Dendritic cell treated with granulocyte-macrophage colony-stimulating factor and Interleukin-4, amounts not matched to agents 40 ng/mL and 50 ng/mL, for 4 days (primary cell): Measurements from ENCODE around the gene SEC24B.
"Not testable (repeated sequence)": the region's sequence is repeated elsewhere in the genome, so short reads cannot be mapped to it uniquely, and the experiment has no call there.

Source experiments
- H3K27ac Mint-ChIP-seq: one replicate; pipeline ENCODE4 v1.8.0; 2022; ENCODE audit warnings: mild to moderate bottlenecking, mixed read lengths
- H3K27me3 Mint-ChIP-seq: one replicate; pipeline ENCODE4 v1.8.0; 2022; ENCODE audit warnings: mild to moderate bottlenecking, mixed read lengths
- H3K36me3 Mint-ChIP-seq: one replicate; pipeline ENCODE4 v1.8.0; 2022; ENCODE audit warnings: low read depth, mixed read lengths
- H3K4me1 Mint-ChIP-seq: one replicate; pipeline ENCODE4 v1.8.0; 2022; ENCODE audit warnings: low read depth, mixed read lengths
- H3K4me3 Mint-ChIP-seq: one replicate; pipeline ENCODE4 v1.8.0; 2022; ENCODE audit warnings: mild to moderate bottlenecking, moderate library complexity, mixed read lengths
- H3K9me3 Mint-ChIP-seq: one replicate; pipeline ENCODE4 v1.8.0; 2022; ENCODE audit warnings: mixed read lengths
- intact Hi-C: fragments of 100-400 bp; cut with micrococcal nuclease; formaldehyde crosslinking; loops from one replicate; pipeline ENCODE4 v1.15.0; 2022

The SEC24B gene

GRCh38 chr4:109558095-109558494 lies 124.5 kb downstream of the SEC24B start:
- H3K27ac Mint-ChIP-seq, H3K4me3 Mint-ChIP-seq, intact Hi-C loops, H3K27me3 Mint-ChIP-seq, H3K9me3 Mint-ChIP-seq: not testable (repeated sequence)
- H3K36me3 Mint-ChIP-seq: peaks cover 20% of the 10 kb centered on the region
- peaks cover 20% of the 10 kb centered on the region for H3K4me1 Mint-ChIP-seq

- Mint-ChIP-seq H3K27ac (peak overlapping the region; percentile 92), H3K4me3 (peak overlapping the region; percentile 84), H3K4me1 (peaks cover 26% of the 10 kb centered on the region), H3K9me3 (no peaks in the 10 kb centered on the region), H3K27me3 (no peaks in the 10 kb centered on the region), H3K36me3 (peaks cover 18% of the 10 kb centered on the region)
- intact Hi-C loops: no loop called here
These were observed 126.0 kb downstream of the SEC24B start for GRCh38 chr4:109559625-109559982.

- H3K36me3 Mint-ChIP-seq: peaks cover 15% of the 10 kb centered on the region
- H3K27me3 Mint-ChIP-seq: no peaks in the 10 kb centered on the region
- H3K9me3 Mint-ChIP-seq: no peaks in the 10 kb centered on the region
- intact Hi-C loops: loop anchor here (2.0 to 5.0 kb wide), 3 partner anchors 128 to 255 kb away; partner anchors contain the start of genes CASP6, GAR1 and SEC24B
- H3K4me1 Mint-ChIP-seq: peaks cover 29% of the 10 kb centered on the region
- H3K4me3 Mint-ChIP-seq: peak within 1 kb of the TSS; percentile 84
- H3K27ac Mint-ChIP-seq: peak within 1 kb of the TSS; percentile 92
These were observed 126.5 kb downstream of the SEC24B start, which contains the start of gene MCUB for GRCh38 chr4:109559983-109560686. TSS of gene MCUB (plus strand) at chr4:109560246. CDS start at chr4:109560338, 92 bp downstream.

- Mint-ChIP-seq H3K27me3 (no peaks in the 10 kb centered on the region), H3K36me3 (peaks cover 14% of the 10 kb centered on the region), H3K9me3 (no peaks in the 10 kb centered on the region), H3K27ac (peak overlapping the region; percentile 92), H3K4me3 (peak overlapping the region; percentile 84), H3K4me1 (peaks cover 29% of the 10 kb centered on the region)
- intact Hi-C loops: loop anchor here (2.0 to 5.0 kb wide), 3 partner anchors 129 to 254 kb away; partner anchors contain the start of genes CASP6, GAR1 and SEC24B
These were observed 127.3 kb downstream of the SEC24B start for GRCh38 chr4:109560687-109561461.

- intact Hi-C loops: loop anchor here (5.0 kb wide), 2 partner anchors 130 to 140 kb away; partner anchors contain the start of genes CASP6 and SEC24B
- H3K4me3 Mint-ChIP-seq: no peak overlapping the region
- H3K4me1 Mint-ChIP-seq: peaks cover 29% of the 10 kb centered on the region
- H3K27me3 Mint-ChIP-seq: no peaks in the 10 kb centered on the region
- no peaks in the 10 kb centered on the region for H3K9me3 Mint-ChIP-seq
- H3K27ac Mint-ChIP-seq: no peak overlapping the region
- H3K36me3 Mint-ChIP-seq: peaks cover 14% of the 10 kb centered on the region
These were observed 129.0 kb downstream of the SEC24B start for GRCh38 chr4:109562457-109563239.

- Mint-ChIP-seq H3K27ac (no peak overlapping the region), H3K4me1 (peaks cover 22% of the 10 kb centered on the region), H3K4me3 (no peak overlapping the region), H3K27me3 (no peaks in the 10 kb centered on the region), H3K36me3 (no peaks in the 10 kb centered on the region), H3K9me3 (peaks cover 8% of the 10 kb centered on the region)
- intact Hi-C loops: no loop called here
These were observed 137.9 kb downstream of the SEC24B start for GRCh38 chr4:109571494-109571893.

GRCh38 chr4:109572154-109572553 lies 138.5 kb downstream of the SEC24B start:
- Mint-ChIP-seq H3K36me3 (no peaks in the 10 kb centered on the region), H3K9me3 (peaks cover 8% of the 10 kb centered on the region), H3K27ac (no peak overlapping the region), H3K27me3 (no peaks in the 10 kb centered on the region), H3K4me1 (peaks cover 24% of the 10 kb centered on the region), H3K4me3 (no peak overlapping the region)
- intact Hi-C loops: no loop called here

- intact Hi-C loops: no loop called here
- no peaks in the 10 kb centered on the region for H3K27me3 Mint-ChIP-seq
- no peaks in the 10 kb centered on the region for H3K36me3 Mint-ChIP-seq
- H3K27ac Mint-ChIP-seq: peak overlapping the region; percentile 15
- H3K4me3 Mint-ChIP-seq: no peak overlapping the region
- H3K9me3 Mint-ChIP-seq: peaks cover 8% of the 10 kb centered on the region
- H3K4me1 Mint-ChIP-seq: peaks cover 24% of the 10 kb centered on the region
These were observed 140.8 kb downstream of the SEC24B start for GRCh38 chr4:109574443-109574850.

- Mint-ChIP-seq H3K9me3 (peaks cover 8% of the 10 kb centered on the region), H3K4me1 (peaks cover 24% of the 10 kb centered on the region), H3K4me3 (no peak overlapping the region), H3K36me3 (no peaks in the 10 kb centered on the region), H3K27me3 (no peaks in the 10 kb centered on the region), H3K27ac (peak overlapping the region; percentile 15)
- intact Hi-C loops: no loop called here
These were observed 141.6 kb downstream of the SEC24B start for GRCh38 chr4:109574931-109575804.

- no peak overlapping the region for H3K4me3 Mint-ChIP-seq
These were observed 142.8 kb downstream of the SEC24B start for GRCh38 chr4:109576462-109576861.

GRCh38 chr4:109578846-109579245 lies 145.2 kb downstream of the SEC24B start:
- Mint-ChIP-seq H3K9me3 (peaks cover 6% of the 10 kb centered on the region), H3K4me3 (no peak overlapping the region), H3K36me3 (peaks cover 6% of the 10 kb centered on the region), H3K27me3 (no peaks in the 10 kb centered on the region), H3K27ac (no peak overlapping the region), H3K4me1 (peaks cover 27% of the 10 kb centered on the region)
- intact Hi-C loops: no loop called here

More at GRCh38 chr4:109576462-109576861, 142.8 kb downstream of the SEC24B start:
- Mint-ChIP-seq H3K27ac (no peak overlapping the region), H3K27me3 (no peaks in the 10 kb centered on the region), H3K4me1 (peaks cover 24% of the 10 kb centered on the region), H3K9me3 (peaks cover 6% of the 10 kb centered on the region), H3K36me3 (peaks cover 6% of the 10 kb centered on the region)
- intact Hi-C loops: no loop called here

GRCh38 chr4:109579997-109580396 lies 146.4 kb downstream of the SEC24B start:
- intact Hi-C loops, H3K9me3 Mint-ChIP-seq, H3K27ac Mint-ChIP-seq, H3K36me3 Mint-ChIP-seq, H3K4me3 Mint-ChIP-seq, H3K27me3 Mint-ChIP-seq: not testable (repeated sequence)
- peaks cover 25% of the 10 kb centered on the region for H3K4me1 Mint-ChIP-seq

- Mint-ChIP-seq H3K4me1 (peaks cover 18% of the 10 kb centered on the region), H3K9me3 (no peaks in the 10 kb centered on the region), H3K36me3 (no peaks in the 10 kb centered on the region), H3K27me3 (no peaks in the 10 kb centered on the region), H3K27ac (no peak overlapping the region), H3K4me3 (no peak overlapping the region)
- intact Hi-C loops: no loop called here
These were observed 154.6 kb downstream of the SEC24B start for GRCh38 chr4:109588176-109588575.
